ENCODE measurements around the gene GLG1. TPM values are rescaled to one million over a fixed set of nuclear protein-coding genes. Genes with fewer than 3 reads are reported as not detected.

The GLG1 gene
- total RNA-seq, 4 donors from 2014 or later = 72.0 to 170 (median 105) TPM

GRCh38 chr16:74580833-74581232 lies 26.1 kb downstream of the GLG1 start:
- Histone ChIP-seq H3K27me3 (no peaks in the 10 kb centered on the region), H3K36me3 (no peaks in the 10 kb centered on the region), H3K4me3 (peak overlapping the region in 2 of 4 donors; percentile 14 to 16), H3K9me3 (no peaks in the 10 kb centered on the region), H3K4me1 (peaks cover 38 to 56% of the 10 kb centered on the region in 2 donors), H3K27ac (peak overlapping the region; percentile 66 to 80 (median 78))
- in situ Hi-C loops (cut with MboI; ENCODE audit: low sequenced_read_pairs in 4 of 4) = no loop called here
- TF ChIP-seq CTCF (IDR thresholded peaks at IDR 0.05 in 4 of 5, conservative IDR thresholded peaks at IDR 0.05 in 1 of 5) (no peak), POLR2A (IDR thresholded peaks at IDR 0.05) (no peak)
- intact Hi-C loops (cut with DNase I; ENCODE audit: low total_unique reads) = no loop called here
- ATAC-seq (peak; percentile 78 to 85), DNase-seq (no peak)

GRCh38 chr16:74578838-74579237 lies 28.1 kb downstream of the GLG1 start:
- TF ChIP-seq CTCF (IDR thresholded peaks at IDR 0.05 in 4 of 5, conservative IDR thresholded peaks at IDR 0.05 in 1 of 5) (no peak), POLR2A (IDR thresholded peaks at IDR 0.05) (no peak)
- intact Hi-C loops (cut with DNase I; ENCODE audit: low total_unique reads) = no loop called here
- DNase-seq (no peak), ATAC-seq (no peak)
- Histone ChIP-seq H3K4me3 (no peak overlapping the region), H3K27ac (peak overlapping the region in 3 of 4 donors; percentile 75 to 80 (median 80)), H3K4me1 (peaks cover 42 to 60% of the 10 kb centered on the region in 2 donors), H3K36me3 (no peaks in the 10 kb centered on the region), H3K9me3 (no peaks in the 10 kb centered on the region), H3K27me3 (no peaks in the 10 kb centered on the region)
- in situ Hi-C loops (cut with MboI; ENCODE audit: low sequenced_read_pairs in 4 of 4) = no loop called here

GRCh38 chr16:74578433-74578832 lies 28.5 kb downstream of the GLG1 start:
- Histone ChIP-seq H3K9me3 (no peaks in the 10 kb centered on the region), H3K27ac (peak overlapping the region in 3 of 4 donors; percentile 14 to 80 (median 44)), H3K27me3 (no peaks in the 10 kb centered on the region), H3K36me3 (no peaks in the 10 kb centered on the region), H3K4me3 (no peak overlapping the region), H3K4me1 (peaks cover 44 to 60% of the 10 kb centered on the region in 2 donors)
- intact Hi-C loops (cut with DNase I; ENCODE audit: low total_unique reads) (no loop called here), in situ Hi-C loops (cut with MboI; ENCODE audit: low sequenced_read_pairs in 4 of 4) (no loop called here)
- no peak for ATAC-seq
- DNase-seq = no peak
- no peak for TF ChIP-seq CTCF (IDR thresholded peaks at IDR 0.05 in 4 of 5, conservative IDR thresholded peaks at IDR 0.05 in 1 of 5)

- TF ChIP-seq POLR2A (IDR thresholded peaks at IDR 0.05) = no peak
- TF ChIP-seq CTCF (IDR thresholded peaks at IDR 0.05 in 4 of 5, conservative IDR thresholded peaks at IDR 0.05 in 1 of 5) = no peak
- DNase-seq (no peak), ATAC-seq (no peak)
- Histone ChIP-seq H3K9me3 (no peaks in the 10 kb centered on the region), H3K27me3 (no peaks in the 10 kb centered on the region), H3K27ac (peak overlapping the region; percentile 3 to 80 (median 29)), H3K4me3 (no peak overlapping the region), H3K36me3 (no peaks in the 10 kb centered on the region), H3K4me1 (peaks cover 44 to 57% of the 10 kb centered on the region in 2 donors)
- intact Hi-C loops (cut with DNase I; ENCODE audit: low total_unique reads) = no loop called here
- in situ Hi-C loops (cut with MboI; ENCODE audit: low sequenced_read_pairs in 4 of 4) = no loop called here
Observed at GRCh38 chr16:74577882-74578366, 29.0 kb downstream of the GLG1 start.
